H4 (cell line): ENCODE data around the gene PRDM11. TPM values are rescaled to one million over a fixed set of nuclear protein-coding genes. Genes with fewer than 3 reads are reported as not detected.

ENCODE experiments used
- DNase-seq: peaks from one replicate; pipeline ENCODE4 v3.0.0-alpha.2; 2015; ENCODE audit warnings: low spot score
- total RNA-seq: library from RNA; depleted of rRNA; stranded (reverse); fragments of >200 nt; shearing (Covaris generic); gene quantifications from 2 replicates; pipeline ENCODE4 v1.2.3, GENCODE V29; 2014

The PRDM11 gene
- total RNA-seq, 1 experiment from 2014 or later: 6.7 TPM

GRCh38 chr11:45157247-45158209 is 11.1 kb downstream of the PRDM11 start:
- no peak for DNase-seq

- no peak for DNase-seq
Observed at GRCh38 chr11:45158210-45158731, 11.8 kb downstream of the PRDM11 start.

- DNase-seq: no peak
Observed at GRCh38 chr11:45158891-45159605, 12.6 kb downstream of the PRDM11 start.

- DNase-seq: no peak
Observed at GRCh38 chr11:45159781-45160365, 13.4 kb downstream of the PRDM11 start.

- no peak for DNase-seq
Observed at GRCh38 chr11:45161252-45162063, 15.0 kb downstream of the PRDM11 start.

GRCh38 chr11:45162064-45162375 is 15.6 kb downstream of the PRDM11 start:
- no peak for DNase-seq

- DNase-seq: no peak
Observed at GRCh38 chr11:45162916-45163879, 16.8 kb downstream of the PRDM11 start.

GRCh38 chr11:45163956-45164575 is 17.6 kb downstream of the PRDM11 start:
- no peak for DNase-seq

- no peak for DNase-seq
Observed at GRCh38 chr11:45165386-45165785, 18.9 kb downstream of the PRDM11 start.

GRCh38 chr11:45165806-45166603 is 19.6 kb downstream of the PRDM11 start:
- DNase-seq: no peak

GRCh38 chr11:45166604-45166897 is 20.1 kb downstream of the PRDM11 start:
- DNase-seq: no peak

GRCh38 chr11:45167283-45167682 is 20.8 kb downstream of the PRDM11 start:
- no peak for DNase-seq

- DNase-seq: no peak
Observed at GRCh38 chr11:45168366-45169130, 22.1 kb downstream of the PRDM11 start.

- DNase-seq: peak; percentile 34
Observed at GRCh38 chr11:45169310-45170072, 23.1 kb downstream of the PRDM11 start.

- no peak for DNase-seq
Observed at GRCh38 chr11:45170484-45170883, 24.0 kb downstream of the PRDM11 start.

- DNase-seq: no peak
Observed at GRCh38 chr11:45171550-45171949, 25.1 kb downstream of the PRDM11 start.

GRCh38 chr11:45173064-45173463 is 26.6 kb downstream of the PRDM11 start:
- DNase-seq: no peak
